ENCODE data around the gene WDR75. TPM values are rescaled to one million over a fixed set of nuclear protein-coding genes. Genes with fewer than 3 reads are reported as not detected.

Gene WDR75
- polyA plus RNA-seq, 1 donor (not counting 4 experiments of a cell fraction or from before 2014, with no cell fraction given), result 60.4 TPM

GRCh38 chr2:189440644-189440946 lies 679 bp upstream of the WDR75 start:
- Histone ChIP-seq H3K79me2 (ENCODE audit: control insufficient read depth, insufficient read depth, low read length) (peaks cover 44% of the 10 kb centered on the region), H3K27ac (ENCODE audit: control insufficient read depth, insufficient read depth, low read length) (peak overlapping the region; percentile 92), H3K9me1 (ENCODE audit: control insufficient read depth, extremely low read depth, insufficient read depth, low read length) (no peaks in the 10 kb centered on the region), H3K4me1 (ENCODE audit: control insufficient read depth, extremely low read depth, insufficient read depth, low read length) (peaks cover 22% of the 10 kb centered on the region), H3K27me3 (ENCODE audit: control insufficient read depth, extremely low read depth, insufficient read depth, low read length) (no peaks in the 10 kb centered on the region), H3K9me3 (ENCODE audit: control insufficient read depth, low read depth, low read length) (no peaks in the 10 kb centered on the region), H2AFZ (ENCODE audit: control insufficient read depth, low read length) (peak overlapping the region; percentile 98), H3K9ac (ENCODE audit: control insufficient read depth, extremely low read depth, insufficient read depth, low read length) (peak overlapping the region; percentile 89), H3K4me2 (ENCODE audit: control insufficient read depth, extremely low read depth, insufficient read depth, low read depth, low read length) (peak overlapping the region; percentile 91), H3K36me3 (ENCODE audit: control insufficient read depth in 2 of 2, extremely low read depth in 1 of 2, insufficient read depth in 2 of 2, low read length in 2 of 2) (no peaks in the 10 kb centered on the region), H3K4me3 (ENCODE audit: control insufficient read depth in 2 of 3, extremely low read depth in 1 of 3, insufficient read depth in 2 of 3, low read depth in 1 of 3, low read length in 3 of 3) (peak overlapping the region; percentile 88 to 92 (median 91)), H4K20me1 (ENCODE audit: control insufficient read depth, extremely low read depth, insufficient read depth, low read length) (no peaks in the 10 kb centered on the region)
- DNase-seq (ENCODE audit: low read depth, low spot score), result no peak
- TF ChIP-seq EZH2 (IDR thresholded peaks at IDR 0.05; ENCODE audit: low read length), result no peak
- FAIRE-seq, result no peak
- dilution Hi-C loops (cut with MboI; ENCODE audit: extremely low pct_ligation_motif_present, low sequenced_read_pairs), result no loop called here

DNA sequence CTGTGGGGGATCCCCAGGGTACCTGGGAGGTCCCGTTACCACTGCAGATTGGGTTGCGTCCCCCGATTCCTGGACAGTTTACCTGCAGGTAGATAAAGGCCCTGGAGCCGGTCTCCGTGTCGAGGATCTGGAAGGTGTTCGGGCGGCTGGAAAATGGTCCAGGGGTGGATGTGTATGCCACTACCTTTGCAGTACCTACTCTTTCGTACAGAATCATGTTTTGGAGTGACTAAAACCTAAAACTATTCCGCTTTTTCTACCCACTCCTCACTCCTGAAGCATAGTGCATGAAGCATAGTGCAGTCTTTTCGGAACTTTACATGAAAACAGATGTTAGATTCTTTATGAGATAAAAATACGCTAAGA lies 418 bp downstream of the WDR75 start:
- Histone ChIP-seq H3K79me2 (ENCODE audit: control insufficient read depth, insufficient read depth, low read length) (peaks cover 55% of the 10 kb centered on the region), H3K4me1 (ENCODE audit: control insufficient read depth, extremely low read depth, insufficient read depth, low read length) (peaks cover 22% of the 10 kb centered on the region), H3K27ac (ENCODE audit: control insufficient read depth, insufficient read depth, low read length) (peak overlapping the region; percentile 92), H3K27me3 (ENCODE audit: control insufficient read depth, extremely low read depth, insufficient read depth, low read length) (no peaks in the 10 kb centered on the region), H2AFZ (ENCODE audit: control insufficient read depth, low read length) (peak overlapping the region; percentile 90), H3K9me3 (ENCODE audit: control insufficient read depth, low read depth, low read length) (no peaks in the 10 kb centered on the region), H3K9ac (ENCODE audit: control insufficient read depth, extremely low read depth, insufficient read depth, low read length) (peak overlapping the region; percentile 89), H3K4me2 (ENCODE audit: control insufficient read depth, extremely low read depth, insufficient read depth, low read depth, low read length) (peak overlapping the region; percentile 76), H3K9me1 (ENCODE audit: control insufficient read depth, extremely low read depth, insufficient read depth, low read length) (no peaks in the 10 kb centered on the region), H4K20me1 (ENCODE audit: control insufficient read depth, extremely low read depth, insufficient read depth, low read length) (no peaks in the 10 kb centered on the region), H3K36me3 (ENCODE audit: control insufficient read depth in 2 of 2, extremely low read depth in 1 of 2, insufficient read depth in 2 of 2, low read length in 2 of 2) (no peaks in the 10 kb centered on the region), H3K4me3 (ENCODE audit: control insufficient read depth in 2 of 3, extremely low read depth in 1 of 3, insufficient read depth in 2 of 3, low read depth in 1 of 3, low read length in 3 of 3) (peak overlapping the region; percentile 88 to 92 (median 91))
- DNase-seq (ENCODE audit: low read depth, low spot score) (no peak), FAIRE-seq (peak; percentile 17)
- dilution Hi-C loops (cut with MboI; ENCODE audit: extremely low pct_ligation_motif_present, low sequenced_read_pairs), result no loop called here
- no peak for TF ChIP-seq EZH2 (IDR thresholded peaks at IDR 0.05; ENCODE audit: low read length)
- TF ChIP-seq, protein P1, sequence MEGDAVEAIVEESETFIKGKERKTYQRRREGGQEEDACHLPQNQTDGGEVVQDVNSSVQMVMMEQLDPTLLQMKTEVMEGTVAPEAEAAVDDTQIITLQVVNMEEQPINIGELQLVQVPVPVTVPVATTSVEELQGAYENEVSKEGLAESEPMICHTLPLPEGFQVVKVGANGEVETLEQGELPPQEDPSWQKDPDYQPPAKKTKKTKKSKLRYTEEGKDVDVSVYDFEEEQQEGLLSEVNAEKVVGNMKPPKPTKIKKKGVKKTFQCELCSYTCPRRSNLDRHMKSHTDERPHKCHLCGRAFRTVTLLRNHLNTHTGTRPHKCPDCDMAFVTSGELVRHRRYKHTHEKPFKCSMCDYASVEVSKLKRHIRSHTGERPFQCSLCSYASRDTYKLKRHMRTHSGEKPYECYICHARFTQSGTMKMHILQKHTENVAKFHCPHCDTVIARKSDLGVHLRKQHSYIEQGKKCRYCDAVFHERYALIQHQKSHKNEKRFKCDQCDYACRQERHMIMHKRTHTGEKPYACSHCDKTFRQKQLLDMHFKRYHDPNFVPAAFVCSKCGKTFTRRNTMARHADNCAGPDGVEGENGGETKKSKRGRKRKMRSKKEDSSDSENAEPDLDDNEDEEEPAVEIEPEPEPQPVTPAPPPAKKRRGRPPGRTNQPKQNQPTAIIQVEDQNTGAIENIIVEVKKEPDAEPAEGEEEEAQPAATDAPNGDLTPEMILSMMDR (optimal IDR thresholded peaks at IDR 0.05 in 1 of 3, IDR thresholded peaks at IDR 0.05 in 1 of 3, conservative IDR thresholded peaks at IDR 0.05 in 1 of 3; ENCODE audit: extremely low read depth in 1 of 3, insufficient read depth in 2 of 3, low read length in 3 of 3), result no peak

GRCh38 chr2:189442468-189442867 lies 1.2 kb downstream of the WDR75 start:
- DNase-seq (ENCODE audit: low read depth, low spot score) (no peak), FAIRE-seq (no peak)
- Histone ChIP-seq H3K36me3 (ENCODE audit: control insufficient read depth in 2 of 2, extremely low read depth in 1 of 2, insufficient read depth in 2 of 2, low read length in 2 of 2) (no peaks in the 10 kb centered on the region), H3K27me3 (ENCODE audit: control insufficient read depth, extremely low read depth, insufficient read depth, low read length) (no peaks in the 10 kb centered on the region), H3K79me2 (ENCODE audit: control insufficient read depth, insufficient read depth, low read length) (peaks cover 62% of the 10 kb centered on the region), H3K9ac (ENCODE audit: control insufficient read depth, extremely low read depth, insufficient read depth, low read length) (peak overlapping the region; percentile 89), H2AFZ (ENCODE audit: control insufficient read depth, low read length) (no peak overlapping the region), H3K9me3 (ENCODE audit: control insufficient read depth, low read depth, low read length) (no peaks in the 10 kb centered on the region), H3K4me1 (ENCODE audit: control insufficient read depth, extremely low read depth, insufficient read depth, low read length) (peaks cover 22% of the 10 kb centered on the region), H3K9me1 (ENCODE audit: control insufficient read depth, extremely low read depth, insufficient read depth, low read length) (no peaks in the 10 kb centered on the region), H3K27ac (ENCODE audit: control insufficient read depth, insufficient read depth, low read length) (peak overlapping the region; percentile 92), H4K20me1 (ENCODE audit: control insufficient read depth, extremely low read depth, insufficient read depth, low read length) (no peaks in the 10 kb centered on the region), H3K4me2 (ENCODE audit: control insufficient read depth, extremely low read depth, insufficient read depth, low read depth, low read length) (peak overlapping the region; percentile 76), H3K4me3 (ENCODE audit: control insufficient read depth in 2 of 3, extremely low read depth in 1 of 3, insufficient read depth in 2 of 3, low read depth in 1 of 3, low read length in 3 of 3) (peak overlapping the region; percentile 88 to 92 (median 91))
- no peak for TF ChIP-seq EZH2 (IDR thresholded peaks at IDR 0.05; ENCODE audit: low read length)
- TF ChIP-seq, protein P1 (optimal IDR thresholded peaks at IDR 0.05 in 1 of 3, IDR thresholded peaks at IDR 0.05 in 1 of 3, conservative IDR thresholded peaks at IDR 0.05 in 1 of 3; ENCODE audit: extremely low read depth in 1 of 3, insufficient read depth in 2 of 3, low read length in 3 of 3), result no peak
- dilution Hi-C loops (cut with MboI; ENCODE audit: extremely low pct_ligation_motif_present, low sequenced_read_pairs), result no loop called here
